Hematopoietic multipotent progenitor cell treated with erythropoietin and hydrocortisone succinate and interleukin-3 and kit ligand, for 15 days (in vitro differentiated cells): ENCODE results near the gene MARK2.
"Not testable (repeated sequence)": the region's sequence is repeated elsewhere in the genome, so short reads cannot be mapped to it uniquely, and the experiment has no call there.

Experiments
- DNase-seq: peaks from one replicate; pipeline ENCODE4 v3.0.0-alpha.2; 2015; ENCODE audit warnings: low spot score

The MARK2 gene

DNA sequence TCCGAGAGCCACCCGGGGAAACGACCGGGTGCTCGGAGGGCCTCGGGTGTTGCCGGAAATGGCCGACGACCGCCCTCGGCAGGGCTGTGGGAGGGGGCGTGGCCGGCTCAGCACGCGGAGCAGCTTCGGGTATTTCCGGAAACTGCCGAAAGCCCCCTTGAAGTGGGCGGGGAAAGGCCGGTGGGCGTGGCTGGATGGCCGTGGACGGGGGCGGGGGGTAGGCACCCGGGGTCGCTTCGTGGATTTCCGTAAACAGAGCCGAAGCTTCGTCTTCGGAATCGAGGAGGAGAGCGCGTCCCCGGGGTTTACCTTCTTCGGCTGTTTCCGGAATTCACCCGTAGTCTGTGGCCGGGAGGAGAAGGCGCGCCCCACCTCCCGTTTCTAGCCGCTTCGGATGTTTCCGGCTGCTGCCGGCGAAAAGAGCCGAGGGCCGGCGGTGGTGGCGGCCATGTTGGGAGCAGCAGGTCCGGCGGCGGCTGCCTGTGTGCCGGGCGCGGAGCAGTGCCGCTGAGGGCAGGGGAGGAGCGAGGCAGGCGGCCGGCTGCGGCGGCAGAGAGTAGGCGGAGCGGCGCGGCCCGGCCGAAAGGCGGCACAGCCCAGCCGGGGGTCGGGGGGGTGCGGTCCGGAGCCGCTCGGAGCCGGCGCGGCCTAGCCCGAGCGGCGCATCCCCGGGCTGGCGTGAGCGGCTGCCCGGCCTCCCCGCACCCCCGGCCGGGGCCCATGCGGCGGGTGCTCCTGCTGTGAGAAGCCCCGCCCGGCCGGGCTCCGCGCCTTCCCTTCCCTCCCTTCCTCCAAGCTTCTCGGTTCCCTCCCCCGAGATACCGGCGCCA is at the start of gene MARK2:
MARK2 (plus strand) TSS at position 433 of the 830 bp plus-strand sequence; CDS start at position 830, 397 bp downstream.
- DNase-seq, result peak; percentile 97

DNA sequence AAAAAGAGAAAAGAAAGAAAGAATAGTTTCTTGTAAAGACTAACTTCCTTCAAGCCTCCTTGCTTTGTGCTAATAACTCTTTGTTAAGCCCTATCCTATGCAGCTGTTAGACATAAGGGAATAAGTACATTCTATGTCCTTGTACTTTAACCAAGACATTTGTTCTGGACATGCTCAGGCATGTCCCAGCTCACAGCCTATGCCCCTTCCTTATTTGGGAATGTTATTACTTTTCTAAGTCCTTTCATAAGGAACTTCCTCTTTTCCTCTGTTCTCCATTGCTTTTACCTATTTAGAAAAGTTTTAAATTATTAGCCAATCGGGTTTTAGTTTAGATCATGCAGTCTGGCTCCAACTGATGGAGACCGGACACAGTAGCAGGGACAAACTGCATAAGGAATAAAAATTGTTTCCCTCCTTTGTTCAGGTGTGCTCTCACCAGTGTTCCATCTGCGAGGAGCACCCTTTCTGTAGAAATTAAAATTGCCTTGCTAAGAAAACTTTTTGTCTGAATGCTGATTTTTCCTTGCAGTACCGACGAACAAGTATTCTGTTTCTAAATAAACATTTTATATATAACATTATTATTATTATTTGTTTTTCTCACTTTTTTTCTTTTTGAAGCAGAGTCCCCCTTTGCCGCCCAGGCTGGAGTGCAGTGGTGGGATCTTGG is 47.3 kb upstream of the MARK2 start:
- no peak for DNase-seq

DNA sequence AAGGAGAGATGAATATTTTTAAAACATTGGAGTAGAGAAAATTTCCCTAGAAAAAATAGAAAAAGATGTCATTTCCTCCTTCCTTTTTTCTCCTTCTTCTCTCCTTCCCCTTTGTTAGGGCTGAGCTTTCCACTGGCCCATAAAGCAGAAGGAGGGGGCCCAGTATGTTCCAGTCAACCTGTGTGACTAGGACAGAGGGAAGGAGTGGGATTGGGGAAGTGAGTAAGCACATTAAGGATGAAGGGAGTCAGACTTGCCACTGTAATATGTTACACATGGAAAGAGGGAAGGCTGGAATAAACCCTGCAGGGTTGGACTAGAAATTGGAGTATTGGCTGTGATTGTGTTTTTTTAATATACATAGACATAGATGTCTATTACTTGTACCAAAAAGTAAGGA is 45.7 kb upstream of the MARK2 start:
- no peak for DNase-seq

DNA sequence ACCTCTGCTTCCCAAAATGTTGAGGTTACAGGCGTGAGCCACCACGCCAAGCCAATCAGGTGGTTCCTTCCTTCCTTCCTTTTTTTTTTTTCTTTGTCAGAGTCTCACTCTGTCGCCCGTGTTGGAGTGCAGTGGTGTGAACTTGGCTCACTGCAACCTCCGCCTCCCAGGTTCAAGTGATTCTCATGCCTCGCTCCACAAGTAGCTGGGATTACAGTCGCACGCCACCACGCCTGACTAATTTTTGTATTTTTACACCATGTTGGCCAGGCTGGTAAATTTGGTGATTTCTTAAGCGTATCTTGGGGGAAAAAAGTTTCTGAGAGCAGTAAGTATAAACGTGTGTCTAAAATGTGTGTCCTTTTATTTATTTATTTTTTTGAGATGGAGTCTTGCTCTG is 43.8 kb upstream of the MARK2 start:
- no peak for DNase-seq

DNA sequence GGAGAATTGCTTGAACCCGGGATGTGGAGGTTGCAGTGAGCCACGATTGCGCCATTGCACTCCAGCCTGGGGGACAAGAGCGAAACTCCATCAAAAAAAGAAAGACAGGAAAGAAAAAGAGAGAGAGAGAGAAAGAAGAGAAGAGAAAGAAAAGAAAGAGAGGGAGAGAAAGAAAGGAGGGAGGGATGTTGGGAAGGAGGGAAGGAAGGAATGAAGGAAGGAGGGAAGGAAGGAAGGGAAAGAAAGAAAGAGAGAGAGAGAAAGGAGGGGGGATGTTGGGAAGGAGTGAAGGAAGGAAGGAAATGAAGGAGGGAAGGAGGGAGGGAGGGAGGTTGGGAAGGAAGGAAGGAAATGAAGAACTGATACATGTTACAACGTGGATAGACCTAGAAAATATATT is 38.0 kb upstream of the MARK2 start:
- DNase-seq, result no peak

DNA sequence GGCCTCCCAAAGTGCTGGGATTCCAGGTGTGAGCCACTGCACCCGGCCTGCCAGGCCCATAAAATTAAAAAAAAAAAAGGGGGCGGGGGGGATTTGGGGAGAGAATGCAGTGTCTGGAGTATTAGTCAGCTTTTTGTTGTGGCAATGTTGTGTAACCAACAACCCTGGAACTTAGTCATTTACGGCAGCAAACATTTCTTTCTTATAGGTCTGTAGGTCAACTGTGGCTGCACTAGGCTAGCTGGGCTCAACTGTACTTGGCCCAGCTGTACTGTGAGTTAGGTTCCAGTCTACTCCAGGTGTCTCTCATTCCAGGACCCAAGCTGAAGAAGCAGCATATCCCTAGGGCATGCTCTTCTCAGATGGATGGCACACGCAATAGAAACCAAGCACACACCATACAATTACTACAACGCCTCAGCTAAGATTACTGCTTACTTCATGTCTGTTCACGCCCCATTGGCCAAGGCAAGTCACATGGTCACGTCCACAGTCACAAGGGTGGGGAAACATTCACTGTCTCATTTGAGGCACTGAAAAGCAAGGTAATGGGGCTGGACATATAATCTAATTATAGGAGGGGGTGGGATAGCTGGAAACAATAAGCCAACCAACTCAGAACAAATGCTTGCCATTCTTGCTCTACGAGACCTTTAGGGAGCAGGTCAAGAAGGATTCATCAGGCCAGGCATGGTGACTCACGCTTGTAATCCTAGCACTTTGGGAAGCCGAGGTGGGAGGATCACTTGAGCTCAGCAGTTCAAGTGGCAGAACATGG is 36.1 kb upstream of the MARK2 start:
- DNase-seq, result no peak

DNA sequence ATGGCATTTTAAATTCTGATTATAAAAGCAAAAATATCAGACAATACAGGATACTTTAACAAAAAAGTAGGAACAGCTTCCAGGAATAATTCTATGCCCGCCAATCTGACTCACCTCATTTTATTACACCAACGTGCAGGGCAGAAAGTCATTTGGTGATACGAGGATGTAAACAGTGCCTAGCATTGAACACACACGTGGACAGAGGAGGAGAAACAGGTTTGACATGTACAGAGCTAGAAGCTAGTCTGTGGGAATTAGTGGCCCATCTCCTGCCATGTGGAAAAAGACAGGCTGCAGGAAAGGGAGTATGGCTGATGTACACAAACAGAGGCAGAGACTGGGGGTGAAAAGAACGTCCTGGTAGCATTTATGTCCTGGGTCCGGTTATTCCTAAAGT is 34.7 kb upstream of the MARK2 start:
- DNase-seq, result no peak

DNA sequence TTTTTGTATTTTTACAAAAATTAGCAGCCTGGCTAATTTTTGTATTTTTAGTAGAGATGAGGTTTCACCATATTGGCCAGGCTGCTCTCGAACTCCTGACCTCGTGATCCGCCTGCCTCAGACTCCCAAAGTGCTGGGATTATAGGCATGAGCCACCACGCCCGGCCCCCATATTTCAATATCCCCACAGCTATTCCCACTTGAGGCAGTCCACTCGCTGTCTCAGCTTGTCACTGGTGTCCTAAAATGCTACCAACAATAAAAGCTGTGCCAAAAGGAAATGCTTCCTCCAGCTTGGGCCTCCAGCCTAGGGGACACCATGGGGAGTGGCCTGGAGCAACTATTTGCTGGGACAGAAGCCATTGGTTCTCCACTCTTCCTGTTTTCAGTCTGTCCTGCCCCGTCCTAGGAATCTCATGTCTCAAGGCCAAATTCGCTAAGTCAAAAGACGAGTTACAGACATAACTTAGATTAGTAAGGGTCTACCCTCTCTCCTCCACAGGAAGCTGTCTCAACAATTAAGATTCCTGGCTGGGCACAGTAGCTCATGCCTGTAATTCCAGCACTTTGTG is 33.0 kb upstream of the MARK2 start:
- DNase-seq, result no peak

DNA sequence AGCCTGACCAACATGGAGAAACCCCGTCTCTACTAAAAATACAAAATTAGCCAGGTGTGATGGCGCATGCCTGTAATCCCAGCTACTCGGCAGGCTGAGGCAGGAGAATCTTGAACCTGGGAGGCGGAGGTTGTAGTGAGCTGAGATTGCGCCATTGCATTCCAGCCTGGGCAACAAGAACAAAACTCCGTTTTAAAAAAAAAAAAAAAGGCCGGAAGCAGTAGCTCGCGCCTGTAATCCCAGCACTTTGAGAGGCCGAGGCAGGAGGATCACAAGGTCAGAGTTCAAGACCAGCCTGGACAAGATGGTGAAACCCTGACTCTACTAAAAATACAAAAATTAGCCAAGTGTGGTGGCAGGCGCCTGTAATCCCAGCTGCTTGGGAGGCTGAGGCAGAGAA is 28.5 kb upstream of the MARK2 start:
- not testable (repeated sequence) for DNase-seq

DNA sequence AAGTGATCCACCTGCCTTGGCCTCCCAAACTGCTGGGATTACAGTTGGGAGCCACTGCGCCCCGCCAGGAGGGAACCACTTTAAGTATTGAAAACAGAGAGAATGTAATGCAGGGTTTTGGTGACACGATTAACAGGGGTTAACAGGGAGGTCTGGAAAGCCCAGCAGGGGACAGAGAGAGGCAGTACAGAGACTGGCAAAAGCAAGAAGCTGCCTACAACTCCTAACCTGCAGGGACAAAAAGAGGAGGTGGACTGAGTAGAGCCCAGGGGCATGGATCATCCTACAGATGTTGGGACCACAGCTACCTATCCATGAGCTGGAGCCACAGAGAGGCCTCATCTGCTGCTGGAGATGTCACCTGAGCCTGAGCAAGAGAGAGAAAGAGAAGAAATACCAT is 27.4 kb upstream of the MARK2 start:
- DNase-seq, result no peak

DNA sequence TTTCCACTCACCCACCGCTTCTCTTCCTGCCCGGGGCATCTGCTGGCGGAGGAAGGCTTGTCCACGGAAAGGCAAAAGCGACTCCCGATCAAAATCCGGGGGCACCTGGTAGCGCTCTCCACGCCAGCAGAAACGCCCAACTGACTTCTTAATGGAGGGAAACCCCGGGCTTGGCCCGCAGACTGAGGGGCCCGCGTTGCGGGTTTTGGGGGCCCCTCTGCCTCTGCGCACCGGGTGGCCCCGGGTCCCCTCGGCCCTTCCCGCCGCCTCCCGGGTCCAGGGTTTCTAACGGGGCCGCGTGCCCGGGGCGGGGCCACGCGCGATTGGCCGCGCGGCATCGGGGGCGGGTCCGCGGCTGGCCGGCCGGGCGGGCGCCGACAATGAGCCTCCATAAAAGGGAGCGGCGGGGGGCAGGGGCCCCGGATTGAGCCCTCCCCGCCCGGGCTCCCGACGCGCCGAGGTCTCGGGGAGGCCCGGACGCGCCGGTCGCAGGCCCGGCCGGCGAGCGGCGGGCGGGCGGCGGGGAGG is 25.8 kb upstream of the MARK2 start, which contains the start of gene SPINDOC:
SPINDOC (plus strand) TSS at position 422 of the 528 bp plus-strand sequence. CDS start 231 bp downstream, outside the sequence.
- DNase-seq, result peak; percentile 29

DNA sequence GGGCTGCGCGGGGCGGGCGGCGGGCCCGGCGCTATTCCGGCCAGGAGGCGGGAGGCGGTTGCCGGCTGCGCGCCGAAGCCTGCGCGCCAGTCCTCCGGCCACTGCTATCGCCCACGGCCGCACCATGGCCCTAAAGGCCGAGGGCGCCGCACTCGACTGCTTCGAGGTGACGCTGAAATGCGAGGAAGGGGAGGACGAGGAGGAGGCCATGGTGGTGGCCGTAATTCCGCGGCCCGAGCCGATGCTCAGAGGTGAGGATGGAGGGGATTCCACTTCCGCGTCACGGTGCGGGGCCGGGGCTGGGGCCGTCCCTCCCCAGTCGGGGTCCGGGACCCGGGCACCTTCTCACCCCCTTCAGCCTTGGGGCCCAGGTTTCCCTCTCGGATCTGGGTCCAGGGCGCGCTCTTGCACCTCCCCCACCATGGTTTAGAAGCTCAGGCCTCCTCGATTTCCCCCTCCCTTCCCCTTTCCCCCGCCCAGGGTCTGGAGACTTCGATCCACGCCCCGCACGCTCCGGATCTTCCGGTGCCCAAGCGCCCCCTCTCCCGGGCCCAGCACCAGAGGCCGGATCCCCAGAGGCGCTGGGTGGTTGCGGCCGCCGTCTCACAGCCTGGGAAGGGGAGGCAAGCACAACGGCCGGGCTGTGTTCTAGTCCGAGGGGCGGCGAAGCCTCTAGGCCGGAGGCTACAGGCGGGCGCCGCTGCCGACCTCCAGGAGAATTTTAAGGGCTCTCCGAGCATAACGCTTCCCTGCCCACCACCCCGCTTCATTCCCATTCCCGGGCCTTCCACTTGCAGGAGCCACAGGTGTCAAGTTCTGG is 25.1 kb upstream of the MARK2 start:
- DNase-seq, result no peak

DNA sequence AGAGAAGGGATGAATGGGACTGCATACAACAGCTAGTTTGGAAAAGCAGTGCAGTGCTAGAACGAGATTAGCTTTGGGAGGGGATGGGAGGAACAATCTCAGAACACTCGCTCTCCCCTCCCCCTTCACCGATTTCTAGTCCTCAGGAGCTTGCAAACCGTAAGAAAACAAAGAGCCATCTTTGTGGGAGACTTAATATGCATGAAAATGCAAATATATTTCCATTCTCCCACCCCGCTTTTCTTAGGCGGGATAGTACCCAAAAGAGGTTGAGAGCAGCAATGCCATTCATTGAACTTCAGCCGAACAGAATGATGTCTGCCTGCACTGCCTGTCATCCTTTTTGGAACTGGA is 24.6 kb upstream of the MARK2 start:
- no peak for DNase-seq

DNA sequence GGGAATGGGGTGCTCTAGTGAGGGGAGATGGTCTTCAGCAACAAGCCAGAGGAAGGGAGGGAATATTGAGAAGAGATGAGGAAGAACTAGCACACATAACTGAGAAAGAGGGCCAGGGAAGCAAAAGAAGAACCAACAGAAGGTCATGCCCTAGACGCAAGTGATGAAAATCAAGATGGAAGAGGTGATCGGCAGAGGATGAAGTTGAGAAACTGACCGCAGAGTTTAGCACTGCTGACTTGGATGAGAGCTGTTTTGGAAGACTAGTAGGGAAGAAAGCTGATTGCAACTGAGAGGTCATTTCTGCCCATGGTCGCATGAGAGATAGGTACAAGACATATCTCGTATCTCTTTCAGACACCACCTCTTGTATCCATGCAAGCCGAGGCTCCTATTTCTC is 22.7 kb upstream of the MARK2 start:
- DNase-seq, result no peak

DNA sequence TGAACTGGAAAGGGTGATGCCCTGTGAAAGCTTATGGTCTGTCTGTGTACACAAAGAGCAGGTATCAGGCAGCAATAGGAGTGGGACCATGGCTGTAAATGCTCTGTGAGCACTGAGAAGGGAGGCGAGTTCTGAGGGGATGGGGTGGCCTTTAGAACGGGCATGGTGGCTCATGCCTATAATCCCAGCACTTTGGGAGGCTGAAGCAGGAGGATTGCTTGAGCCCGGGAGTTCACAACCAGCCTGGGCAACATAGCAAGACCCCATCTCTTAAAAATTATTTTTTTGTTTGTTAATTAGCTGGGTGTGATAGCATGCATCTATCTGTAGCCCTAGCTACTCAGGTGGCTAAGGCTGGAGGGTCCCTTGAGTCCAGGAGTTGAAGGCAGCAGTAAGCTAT is 22.2 kb upstream of the MARK2 start:
- DNase-seq, result no peak

DNA sequence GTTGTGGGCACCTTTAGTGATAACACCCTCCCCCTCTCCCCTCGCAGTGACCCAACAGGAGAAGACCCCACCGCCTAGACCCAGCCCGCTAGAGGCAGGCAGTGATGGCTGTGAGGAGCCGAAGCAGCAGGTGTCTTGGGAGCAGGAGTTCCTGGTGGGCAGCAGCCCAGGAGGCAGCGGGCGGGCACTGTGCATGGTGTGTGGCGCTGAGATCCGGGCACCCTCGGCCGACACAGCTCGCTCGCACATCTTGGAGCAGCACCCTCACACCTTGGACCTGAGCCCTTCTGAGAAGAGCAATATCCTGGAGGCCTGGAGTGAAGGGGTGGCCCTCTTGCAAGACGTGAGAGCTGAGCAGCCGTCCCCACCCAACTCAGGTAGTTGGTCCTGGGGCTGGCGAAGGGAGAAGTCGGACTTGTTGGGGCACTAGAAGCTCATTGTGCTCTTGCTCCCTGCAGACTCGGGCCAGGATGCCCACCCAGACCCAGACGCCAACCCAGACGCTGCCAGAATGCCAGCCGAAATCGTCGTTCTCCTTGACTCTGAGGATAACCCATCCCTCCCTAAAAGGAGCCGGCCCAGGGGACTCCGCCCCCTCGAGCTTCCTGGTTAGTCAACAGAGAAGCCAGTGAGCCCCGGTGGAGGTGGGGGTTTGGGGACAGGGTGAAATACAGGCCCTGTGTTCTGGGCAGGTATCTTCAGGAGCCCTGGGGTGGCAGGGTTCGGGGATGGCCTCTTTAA is 21.0 kb upstream of the MARK2 start:
- no peak for DNase-seq

DNA sequence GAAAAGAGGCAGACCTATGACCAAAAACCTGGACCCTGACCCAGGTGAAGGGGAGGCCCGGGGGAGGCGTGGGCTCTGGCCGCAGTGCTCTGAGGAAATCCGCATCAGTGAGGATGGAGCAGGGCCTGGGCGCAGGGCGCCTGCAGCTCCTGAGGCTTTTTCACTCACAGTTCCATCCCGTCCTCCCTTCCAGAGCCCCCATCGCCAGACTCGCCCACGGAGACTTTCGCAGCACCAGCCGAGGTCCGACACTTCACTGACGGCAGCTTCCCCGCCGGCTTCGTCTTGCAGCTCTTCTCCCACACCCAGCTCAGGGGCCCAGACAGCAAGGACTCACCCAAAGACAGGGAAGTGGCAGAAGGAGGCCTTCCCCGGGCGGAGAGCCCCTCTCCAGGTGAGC is 20.3 kb upstream of the MARK2 start:
- DNase-seq, result no peak

DNA sequence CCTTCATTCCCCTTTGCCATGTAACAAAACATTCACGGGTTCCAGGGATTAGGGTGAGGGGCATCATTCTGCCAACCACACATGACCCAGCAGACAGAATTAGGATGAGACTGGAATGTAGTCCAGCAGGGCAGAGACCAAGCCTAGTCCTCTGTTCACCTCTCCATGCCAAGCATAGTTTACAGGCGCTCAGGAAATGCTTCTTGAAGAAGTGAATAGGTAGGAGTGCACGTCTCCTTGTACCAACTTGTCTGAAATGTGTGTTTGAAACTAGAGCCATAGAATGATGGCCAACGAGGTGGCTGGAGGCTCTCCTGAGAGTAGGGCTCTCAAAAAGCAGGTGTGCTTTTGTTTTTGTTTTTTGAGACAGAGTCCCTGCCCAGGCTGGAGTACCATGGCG is 17.5 kb upstream of the MARK2 start:
- no peak for DNase-seq

DNA sequence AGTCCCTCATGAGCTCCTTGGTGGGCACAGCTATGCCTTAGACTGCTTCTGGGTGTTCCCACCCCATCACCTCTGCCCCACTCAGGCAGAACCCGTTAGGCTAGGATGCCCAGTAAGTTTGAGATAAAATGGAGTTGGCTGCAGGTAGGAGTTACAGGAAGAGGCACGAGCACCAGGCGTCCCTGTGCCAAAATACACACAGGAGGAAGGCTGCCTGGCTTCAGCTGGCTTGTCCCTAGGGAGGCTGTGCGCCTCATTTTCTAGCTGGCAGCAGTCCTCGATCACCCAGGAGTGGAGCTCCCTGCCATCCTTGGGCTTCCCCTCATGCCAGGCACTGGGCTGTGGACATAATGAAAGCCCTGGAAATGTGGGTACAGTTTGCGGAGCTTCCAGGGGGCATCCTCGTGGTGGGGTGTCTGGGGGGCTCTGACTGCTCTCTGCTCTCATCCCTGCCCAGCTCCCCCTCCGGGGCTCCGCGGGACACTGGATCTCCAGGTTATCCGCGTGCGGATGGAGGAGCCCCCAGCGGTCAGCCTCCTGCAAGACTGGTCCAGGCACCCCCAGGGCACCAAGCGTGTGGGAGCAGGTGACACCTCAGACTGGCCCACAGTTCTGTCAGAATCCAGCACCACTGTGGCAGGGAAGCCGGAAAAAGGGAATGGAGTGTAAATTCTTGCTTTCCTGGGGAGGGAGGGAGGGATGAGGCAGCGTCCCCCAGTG is 12.3 kb upstream of the MARK2 start:
- no peak for DNase-seq
